BE2C (cell line): ENCODE results near the gene FPR3. TPM values are rescaled to one million over a fixed set of nuclear protein-coding genes. Genes with fewer than 3 reads are reported as not detected.

Experiments
- DNase-seq: peaks from one replicate; pipeline ENCODE4 v3.0.0-alpha.2; 2020
- H3K27me3 ChIP-seq: fragments of 250-450 bp; sonication (Bioruptor Pico); 2 replicates; pipeline ENCODE4 v1.5.1; 2020; ENCODE audit warnings: mild to moderate bottlenecking
- H3K36me3 ChIP-seq: fragments of 250-450 bp; sonication (Bioruptor Pico); 2 replicates; pipeline ENCODE4 v1.5.1; 2020; ENCODE audit warnings: mild to moderate bottlenecking
- H3K4me1 ChIP-seq: fragments of 250-450 bp; sonication (Bioruptor Pico); 2 replicates; pipeline ENCODE4 v1.5.1; 2020
- H3K4me3 ChIP-seq: 2 replicates; pipeline ENCODE4 v1.5.1; 2011; ENCODE audit warnings: low read depth, low read length
- H3K9me3 ChIP-seq: fragments of 250-450 bp; sonication (Bioruptor Pico); 2 replicates; pipeline ENCODE4 v1.5.1; 2020
- polyA plus RNA-seq: library from polyadenylated mRNA; unstranded; fragments of >200 nt; gene quantifications from one replicate; pipeline ENCODE4 v1.2.1, GENCODE V29; 2012; ENCODE audit warnings: low read depth, missing spikeins; ENCODE audit not compliant: insufficient read length, insufficient read depth
- TF ChIP-seq, protein P1 (sequence below): IDR thresholded peaks from 2 replicates; pipeline ENCODE4 v1.5.1; 2012; ENCODE audit warnings: mild to moderate bottlenecking, low read depth, low read length

Gene FPR3
- not detected for polyA plus RNA-seq

GRCh38 chr19:51794885-51795490 is at the start of gene FPR3:
TSS of gene FPR3 (plus strand) at chr19:51795157. CDS start at chr19:51823749, 28,592 bp downstream.
- TF ChIP-seq, protein P1, sequence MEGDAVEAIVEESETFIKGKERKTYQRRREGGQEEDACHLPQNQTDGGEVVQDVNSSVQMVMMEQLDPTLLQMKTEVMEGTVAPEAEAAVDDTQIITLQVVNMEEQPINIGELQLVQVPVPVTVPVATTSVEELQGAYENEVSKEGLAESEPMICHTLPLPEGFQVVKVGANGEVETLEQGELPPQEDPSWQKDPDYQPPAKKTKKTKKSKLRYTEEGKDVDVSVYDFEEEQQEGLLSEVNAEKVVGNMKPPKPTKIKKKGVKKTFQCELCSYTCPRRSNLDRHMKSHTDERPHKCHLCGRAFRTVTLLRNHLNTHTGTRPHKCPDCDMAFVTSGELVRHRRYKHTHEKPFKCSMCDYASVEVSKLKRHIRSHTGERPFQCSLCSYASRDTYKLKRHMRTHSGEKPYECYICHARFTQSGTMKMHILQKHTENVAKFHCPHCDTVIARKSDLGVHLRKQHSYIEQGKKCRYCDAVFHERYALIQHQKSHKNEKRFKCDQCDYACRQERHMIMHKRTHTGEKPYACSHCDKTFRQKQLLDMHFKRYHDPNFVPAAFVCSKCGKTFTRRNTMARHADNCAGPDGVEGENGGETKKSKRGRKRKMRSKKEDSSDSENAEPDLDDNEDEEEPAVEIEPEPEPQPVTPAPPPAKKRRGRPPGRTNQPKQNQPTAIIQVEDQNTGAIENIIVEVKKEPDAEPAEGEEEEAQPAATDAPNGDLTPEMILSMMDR = no peak
- no peak for DNase-seq

GRCh38 chr19:51746731-51747130 is 48.2 kb upstream of the FPR3 start:
- DNase-seq = no peak
- H3K9me3 ChIP-seq = no peaks in the 10 kb centered on the region
- H3K36me3 ChIP-seq = no peaks in the 10 kb centered on the region
- peaks cover 3% of the 10 kb centered on the region; the same call in 1 of the 2 replicates for H3K27me3 ChIP-seq
- H3K4me1 ChIP-seq = no peaks in the 10 kb centered on the region
- no peak overlapping the region for H3K4me3 ChIP-seq
- TF ChIP-seq, protein P1 = no peak

More at GRCh38 chr19:51794885-51795490, at the start of gene FPR3:
- no peaks in the 10 kb centered on the region for H3K4me1 ChIP-seq
- H3K36me3 ChIP-seq = no peaks in the 10 kb centered on the region
- no peak within 1 kb of the TSS for H3K4me3 ChIP-seq
- H3K27me3 ChIP-seq = no peaks in the 10 kb centered on the region
- no peaks in the 10 kb centered on the region for H3K9me3 ChIP-seq

DNA sequence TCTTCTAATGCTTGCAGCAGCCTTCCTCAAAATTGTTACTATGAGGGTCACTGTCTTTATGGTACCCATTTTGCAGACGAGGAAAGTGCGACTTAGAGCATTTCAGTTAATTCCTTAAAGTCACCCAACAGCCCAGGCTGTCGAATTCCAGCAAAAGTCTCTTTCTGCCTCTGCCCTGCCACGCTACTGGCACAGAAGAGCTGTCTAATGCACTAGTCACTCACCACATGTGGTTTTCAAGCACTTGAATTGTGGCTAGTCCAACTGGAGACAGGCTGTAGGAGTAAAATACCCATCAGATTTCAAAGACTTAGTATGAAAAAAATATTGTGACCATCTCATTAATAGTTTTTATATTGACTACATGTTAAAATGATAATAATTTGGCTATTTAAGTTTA is 45.0 kb upstream of the FPR3 start:
- Histone ChIP-seq H3K27me3 (peaks cover 6% of the 10 kb centered on the region; the same call in 1 of the 2 replicates), H3K4me3 (no peak overlapping the region), H3K4me1 (no peaks in the 10 kb centered on the region), H3K36me3 (no peaks in the 10 kb centered on the region), H3K9me3 (no peaks in the 10 kb centered on the region)
- TF ChIP-seq, protein P1 = no peak
- DNase-seq = no peak

DNA sequence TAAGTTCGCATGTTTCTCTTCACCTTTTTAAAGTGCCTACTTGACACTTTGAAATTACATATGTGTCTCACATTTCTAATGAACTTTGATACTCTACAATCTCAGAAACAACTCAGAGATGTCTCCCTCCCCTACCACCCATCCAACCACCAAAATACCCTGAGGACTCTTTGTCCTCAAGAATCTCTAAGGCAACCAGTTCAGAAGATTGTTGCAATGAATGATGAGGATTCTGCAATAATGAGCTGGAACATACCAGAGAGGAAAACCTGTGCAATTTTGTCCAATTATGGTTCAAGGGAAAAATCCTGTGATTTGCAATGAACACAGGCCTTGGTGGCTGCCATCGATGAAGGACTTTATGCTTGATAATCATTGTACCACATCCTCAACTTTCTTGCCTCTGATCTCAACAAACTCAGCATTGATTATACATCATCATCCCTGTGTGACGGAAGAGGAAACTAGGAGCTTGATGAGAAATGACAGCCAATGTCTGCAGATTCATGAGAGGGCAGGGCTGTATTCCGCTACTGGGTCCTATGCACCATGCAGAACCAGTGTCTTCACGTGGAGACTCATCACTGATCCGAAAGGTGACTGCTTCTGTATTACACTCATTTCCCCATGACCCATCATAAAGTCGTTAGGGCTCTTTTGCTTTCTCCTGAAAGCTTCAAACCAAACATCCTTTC is 44.4 kb upstream of the FPR3 start:
- TF ChIP-seq, protein P1 = no peak
- Histone ChIP-seq H3K36me3 (no peaks in the 10 kb centered on the region), H3K9me3 (no peaks in the 10 kb centered on the region), H3K27me3 (peaks cover 6% of the 10 kb centered on the region; the same call in 1 of the 2 replicates), H3K4me3 (no peak overlapping the region), H3K4me1 (no peaks in the 10 kb centered on the region)
- DNase-seq = no peak

GRCh38 chr19:51751655-51752054 is 43.3 kb upstream of the FPR3 start, which contains the start of gene FPR1:
TSS of gene FPR1 (minus strand) at chr19:51751878. CDS start at chr19:51746994, 4,884 bp downstream.
- Histone ChIP-seq H3K36me3 (no peaks in the 10 kb centered on the region), H3K4me1 (no peaks in the 10 kb centered on the region), H3K27me3 (peaks cover 6% of the 10 kb centered on the region; the same call in 1 of the 2 replicates), H3K4me3 (no peak within 1 kb of the TSS), H3K9me3 (no peaks in the 10 kb centered on the region)
- no peak for DNase-seq
- TF ChIP-seq, protein P1 = no peak

DNA sequence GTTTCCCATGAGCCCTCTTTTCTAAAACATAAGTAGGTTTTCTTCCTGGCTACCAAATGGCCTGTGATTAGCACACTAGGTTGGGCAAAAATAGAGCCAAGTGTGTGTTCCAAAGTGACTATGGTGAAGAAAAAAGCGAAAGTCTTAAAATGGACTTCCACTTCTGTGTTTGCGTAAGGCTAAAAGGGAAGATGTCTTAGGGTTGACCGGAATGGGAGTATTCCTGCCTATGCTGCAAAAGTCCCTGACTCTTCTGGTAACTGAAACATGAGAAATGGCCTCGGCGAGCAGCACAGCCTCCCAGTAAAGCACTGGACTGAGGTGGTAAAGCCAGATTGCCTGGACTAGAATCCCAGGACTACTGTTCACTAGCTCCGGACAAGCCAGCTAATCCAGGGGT is 40.8 kb upstream of the FPR3 start:
- Histone ChIP-seq H3K36me3 (no peaks in the 10 kb centered on the region), H3K4me3 (no peak overlapping the region), H3K4me1 (no peaks in the 10 kb centered on the region), H3K9me3 (no peaks in the 10 kb centered on the region), H3K27me3 (peaks cover 6% of the 10 kb centered on the region; the same call in 1 of the 2 replicates)
- no peak for DNase-seq
- TF ChIP-seq, protein P1 = no peak
